OCI-LY1 (cell line): ENCODE results near the gene PTAR1.
"Not testable (repeated sequence)": the region's sequence is repeated elsewhere in the genome, so short reads cannot be mapped to it uniquely, and the experiment has no call there.

Experiments used
- EZH2 ChIP-seq: fragments of 200-600 bp; sonication (generic), shearing (Covaris generic); IDR thresholded peaks from 2 replicates; pipeline ENCODE4 v1.8.0; 2017; ENCODE audit warnings: borderline replicate concordance, mixed run types, mild to moderate bottlenecking, antibody characterized with exemption, low read length, moderate library complexity, mixed read lengths
- TF ChIP-seq, protein P1 (sequence below): fragments of 200-600 bp; sonication (generic), shearing (Covaris generic); IDR thresholded peaks from 2 replicates; pipeline ENCODE4 v1.5.1; 2017; ENCODE audit warnings: mild to moderate bottlenecking, antibody characterized with exemption, low read length, moderate library complexity, mixed read lengths

DNA sequence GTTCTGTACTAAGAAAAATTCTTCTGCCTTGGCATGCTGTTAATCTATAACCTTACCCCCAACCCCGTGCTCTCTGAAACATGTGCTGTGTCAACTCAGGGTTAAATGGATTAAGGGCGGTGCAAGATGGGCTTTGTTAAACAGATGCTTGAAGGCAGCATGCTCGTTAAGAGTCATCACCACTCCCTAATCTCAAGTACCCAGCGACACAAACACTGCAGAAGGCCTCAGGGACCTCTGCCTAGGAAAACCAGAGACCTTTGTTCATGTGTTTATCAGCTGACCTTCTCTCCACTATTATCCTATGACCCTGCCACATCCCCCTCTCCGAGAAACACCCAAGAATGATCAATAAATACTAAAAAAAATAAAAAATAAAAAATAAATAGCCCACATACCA lies 40.2 kb upstream of the PTAR1 start:
- TF ChIP-seq, protein P1, sequence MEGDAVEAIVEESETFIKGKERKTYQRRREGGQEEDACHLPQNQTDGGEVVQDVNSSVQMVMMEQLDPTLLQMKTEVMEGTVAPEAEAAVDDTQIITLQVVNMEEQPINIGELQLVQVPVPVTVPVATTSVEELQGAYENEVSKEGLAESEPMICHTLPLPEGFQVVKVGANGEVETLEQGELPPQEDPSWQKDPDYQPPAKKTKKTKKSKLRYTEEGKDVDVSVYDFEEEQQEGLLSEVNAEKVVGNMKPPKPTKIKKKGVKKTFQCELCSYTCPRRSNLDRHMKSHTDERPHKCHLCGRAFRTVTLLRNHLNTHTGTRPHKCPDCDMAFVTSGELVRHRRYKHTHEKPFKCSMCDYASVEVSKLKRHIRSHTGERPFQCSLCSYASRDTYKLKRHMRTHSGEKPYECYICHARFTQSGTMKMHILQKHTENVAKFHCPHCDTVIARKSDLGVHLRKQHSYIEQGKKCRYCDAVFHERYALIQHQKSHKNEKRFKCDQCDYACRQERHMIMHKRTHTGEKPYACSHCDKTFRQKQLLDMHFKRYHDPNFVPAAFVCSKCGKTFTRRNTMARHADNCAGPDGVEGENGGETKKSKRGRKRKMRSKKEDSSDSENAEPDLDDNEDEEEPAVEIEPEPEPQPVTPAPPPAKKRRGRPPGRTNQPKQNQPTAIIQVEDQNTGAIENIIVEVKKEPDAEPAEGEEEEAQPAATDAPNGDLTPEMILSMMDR: not testable (repeated sequence)
- not testable (repeated sequence) for TF ChIP-seq EZH2
